IMR-90 (cell line): Measurements from ENCODE around the gene ZFR. TPM values are rescaled to one million over a fixed set of nuclear protein-coding genes. Genes with fewer than 3 reads are reported as not detected.
A peak's percentile ranks its signal among the peaks of the same experiment; 100 is the strongest.

Source experiments
- ATAC-seq: fragments of 200-7000 bp; cut with Tn5 transposase; 2 replicates; pipeline ENCODE4 v1.9.1; 2020; ENCODE audit warnings: low read depth, mild to moderate bottlenecking, moderate library complexity
- BruUV-seq: library from RNA; stranded (reverse); fragments of 400-500 nt; replicated peaks from 2 replicates; lab custom pipeline; 2021; lab: Mats Ljungman, UMichigan
- CTCF ChIA-PET: fragments of 300-600 bp; formaldehyde crosslinking; extraction: SDS; loops from one replicate; lab custom pipeline; 2021; ENCODE audit warnings: antibody characterized with exemption; lab: Yijun Ruan, JAX
- POLR2A ChIA-PET: fragments of 300-600 bp; sonication (Branson Sonifier 250); formaldehyde crosslinking; loops from one replicate; lab custom pipeline; 2022; ENCODE audit warnings: antibody characterized with exemption; ENCODE audit not compliant: unreplicated experiment; lab: Charles Lee
- DNase-seq: peaks from one replicate; pipeline ENCODE4 v3.0.0; 2013
- H2AFZ ChIP-seq: replicated peaks from 2 replicates; pipeline ENCODE3; 2013; ENCODE audit warnings: low read length, mild to moderate bottlenecking; ENCODE audit not compliant: poor library complexity
- H2AK5ac ChIP-seq: 2 replicates; pipeline ENCODE4 v1.6.1; 2013; ENCODE audit warnings: low read depth, low read length, inconsistent platforms
- H2AK9ac ChIP-seq: replicated peaks from 2 replicates; pipeline ENCODE3; 2013; ENCODE audit warnings: mild to moderate bottlenecking, low read depth, low read length, moderate library complexity; ENCODE audit not compliant: poor library complexity
- H2BK120ac ChIP-seq: 2 replicates; pipeline ENCODE4 v1.6.1; 2013; ENCODE audit warnings: low read depth, low read length, inconsistent platforms
- H2BK15ac ChIP-seq: 3 replicates; pipeline ENCODE4 v1.6.1; 2013; ENCODE audit warnings: low read depth, low read length, inconsistent platforms
- H2BK20ac ChIP-seq: 2 replicates; pipeline ENCODE4 v1.6.1; 2013; ENCODE audit warnings: low read depth, mild to moderate bottlenecking, inconsistent platforms, low read length, moderate library complexity
- H2BK5ac ChIP-seq: 2 replicates; pipeline ENCODE4 v1.6.1; 2013; ENCODE audit warnings: mild to moderate bottlenecking, low read depth, low read length, inconsistent platforms; ENCODE audit not compliant: poor library complexity, severe bottlenecking
- H3K14ac ChIP-seq: replicated peaks from 2 replicates; pipeline ENCODE4 v1.6.1; 2013; ENCODE audit warnings: low read depth, low read length, inconsistent platforms
- H3K18ac ChIP-seq: 2 replicates; pipeline ENCODE4 v1.6.1; 2013; ENCODE audit warnings: low read depth, low read length, control low read depth
- H3K23ac ChIP-seq: 2 replicates; pipeline ENCODE4 v1.6.1; 2013; ENCODE audit warnings: low read depth, low read length, inconsistent platforms
- H3K27ac ChIP-seq: 2 replicates; pipeline ENCODE4 v1.5.1; 2013; ENCODE audit warnings: mild to moderate bottlenecking, control low read depth, low read length; ENCODE audit not compliant: insufficient read depth
- H3K27me3 ChIP-seq: 2 replicates; pipeline ENCODE4 v1.6.1; 2013; ENCODE audit warnings: low read length; ENCODE audit not compliant: control insufficient read depth, insufficient read depth
- H3K36me3 ChIP-seq: 2 replicates; pipeline ENCODE4 v1.6.1; 2013; ENCODE audit warnings: low read length, mixed read lengths; ENCODE audit not compliant: control insufficient read depth, insufficient read depth
- H3K4ac ChIP-seq: 2 replicates; pipeline ENCODE4 v1.6.1; 2013; ENCODE audit warnings: low read depth, low read length, inconsistent platforms
- H3K4me1 ChIP-seq: 2 replicates; pipeline ENCODE4 v1.6.1; 2013; ENCODE audit warnings: low read length, mixed read lengths; ENCODE audit not compliant: control insufficient read depth, insufficient read depth
- H3K4me2 ChIP-seq: 2 replicates; pipeline ENCODE4 v1.6.1; 2013; ENCODE audit warnings: low read depth, mild to moderate bottlenecking, control low read depth, low read length, moderate library complexity
- H3K4me3 ChIP-seq: 2 replicates; pipeline ENCODE4 v1.5.1; 2013; ENCODE audit warnings: low read depth, mild to moderate bottlenecking, control low read depth, low read length, moderate library complexity; ENCODE audit not compliant: insufficient read depth
- H3K56ac ChIP-seq: 2 replicates; pipeline ENCODE4 v1.6.1; 2013; ENCODE audit warnings: low read length, inconsistent platforms; ENCODE audit not compliant: insufficient read depth; ENCODE audit errors: extremely low read depth
- H3K79me1 ChIP-seq, 2 experiments: 2 replicates each; pipeline ENCODE4 v1.6.1; 2013; ENCODE audit warnings: low read length in 2 of 2, inconsistent platforms in 1 of 2, low read depth in 1 of 2
- H3K9ac ChIP-seq: 2 replicates; pipeline ENCODE4 v1.6.1; 2013; ENCODE audit warnings: low read depth, low read length, control low read depth
- H3K9me1 ChIP-seq: 2 replicates; pipeline ENCODE4 v1.6.1; 2013; ENCODE audit warnings: low read length, inconsistent platforms; ENCODE audit not compliant: insufficient read depth
- H3K9me3 ChIP-seq: 2 replicates; pipeline ENCODE4 v1.6.1; 2013; ENCODE audit warnings: low read length; ENCODE audit not compliant: control insufficient read depth, insufficient read depth
- H4K20me1 ChIP-seq: 2 replicates; pipeline ENCODE4 v1.6.1; 2013; ENCODE audit warnings: low read length, inconsistent platforms; ENCODE audit not compliant: insufficient read depth
- H4K5ac ChIP-seq: 2 replicates; pipeline ENCODE4 v1.6.1; 2013; ENCODE audit warnings: mild to moderate bottlenecking, low read depth, low read length, control low read depth
- H4K8ac ChIP-seq, 2 experiments: 2 replicates each; pipeline ENCODE4 v1.6.1; 2013; ENCODE audit warnings: low read depth in 2 of 2, low read length in 2 of 2, control low read depth in 1 of 2, inconsistent platforms in 1 of 2
- H4K91ac ChIP-seq: 2 replicates; pipeline ENCODE4 v1.6.1; 2013; ENCODE audit warnings: low read depth, low read length, inconsistent platforms; ENCODE audit not compliant: insufficient read depth
- BHLHE40 ChIP-seq: fragments of 150-350 bp; IDR thresholded peaks from 2 replicates; pipeline ENCODE4 v1.6.1; 2016; ENCODE audit warnings: mild to moderate bottlenecking, low read depth, low read length
- CEBPB ChIP-seq: IDR thresholded peaks from 2 replicates; pipeline ENCODE4 v1.6.1; 2012; ENCODE audit warnings: low read depth, low read length, improper control_type of control experiment
- CHD1 ChIP-seq: IDR thresholded peaks from 2 replicates; pipeline ENCODE4 v1.6.1; 2012; ENCODE audit warnings: low read depth, low read length, improper control_type of control experiment
- ELK1 ChIP-seq: fragments of 150-350 bp; IDR thresholded peaks from 2 replicates; pipeline ENCODE4 v1.6.1; 2016; ENCODE audit warnings: low read depth, mild to moderate bottlenecking, low read length, moderate library complexity, borderline replicate concordance
- FOS ChIP-seq: fragments of 150-350 bp; IDR thresholded peaks from 2 replicates; pipeline ENCODE4 v1.6.1; 2016; ENCODE audit warnings: low read depth, low read length
- MAFK ChIP-seq: IDR thresholded peaks from 2 replicates; pipeline ENCODE4 v1.6.1; 2012; ENCODE audit warnings: low read depth, low read length, improper control_type of control experiment
- MAZ ChIP-seq: IDR thresholded peaks from 2 replicates; pipeline ENCODE4 v1.6.1; 2012; ENCODE audit warnings: low read depth, mild to moderate bottlenecking, low read length, improper control_type of control experiment, moderate library complexity, borderline replicate concordance
- MXI1 ChIP-seq: IDR thresholded peaks from 2 replicates; pipeline ENCODE4 v1.6.1; 2012; ENCODE audit warnings: low read depth, mild to moderate bottlenecking, low read length, moderate library complexity, borderline replicate concordance
- NFE2L2 ChIP-seq: fragments of 150-350 bp; IDR thresholded peaks from 2 replicates; pipeline ENCODE4 v1.6.1; 2016; ENCODE audit warnings: low read depth, mild to moderate bottlenecking, low read length
- POLR2A ChIP-seq: IDR thresholded peaks from 2 replicates; pipeline ENCODE4 v1.6.1; 2012; ENCODE audit warnings: mild to moderate bottlenecking, low read depth, low read length
- RAD21 ChIP-seq: IDR thresholded peaks from 2 replicates; pipeline ENCODE4 v1.6.1; 2012; ENCODE audit warnings: low read length, improper control_type of control experiment
- RCOR1 ChIP-seq: IDR thresholded peaks from 2 replicates; pipeline ENCODE4 v1.6.1; 2012; ENCODE audit warnings: mild to moderate bottlenecking, low read length, improper control_type of control experiment; ENCODE audit not compliant: insufficient replicate concordance
- RFX5 ChIP-seq: IDR thresholded peaks from 2 replicates; pipeline ENCODE4 v1.8.0; 2012; ENCODE audit warnings: low read depth, mild to moderate bottlenecking, low read length, moderate library complexity
- SMC3 ChIP-seq: fragments of 150-350 bp; IDR thresholded peaks from 2 replicates; pipeline ENCODE4 v1.6.1; 2016; ENCODE audit warnings: low read depth, mild to moderate bottlenecking, antibody characterized with exemption, low read length, moderate library complexity
- USF2 ChIP-seq: fragments of 150-350 bp; IDR thresholded peaks from 2 replicates; pipeline ENCODE4 v1.6.1; 2017; ENCODE audit warnings: mild to moderate bottlenecking, antibody characterized with exemption, low read length, low read depth
- WGBS, 2 experiments: methylation state at CpG; one replicate each; pipeline versions ENCODE4 v1.1.5 to v1.1.7; 2013; ENCODE audit warnings: missing lambda C conversion rate in 2 of 2; ENCODE audit not compliant: insufficient read length in 1 of 2; ENCODE audit errors: extremely low coverage in 2 of 2; 5-methylcytosine and 5-hydroxymethylcytosine counted together
- dilution Hi-C: fragments of 300-500 bp; cut with HindIII; formaldehyde crosslinking; loops from one replicate; pipeline ENCODE4 v1.14.3; 2018; ENCODE audit warnings: low sequenced_read_pairs; ENCODE audit not compliant: unreplicated experiment
- in situ Hi-C: fragments of 300-500 bp; cut with MboI; formaldehyde crosslinking; loops from 3 replicates; pipeline ENCODE4 v1.14.3; 2019; ENCODE audit warnings: low sequenced_read_pairs, inconsistent platforms, mixed read lengths
- intact Hi-C: fragments of 100-400 bp; cut with micrococcal nuclease; formaldehyde crosslinking; loops from 2 replicates; pipeline ENCODE4 v1.10.0; 2022
- polyA plus RNA-seq, 3 experiments: library from polyadenylated mRNA; depleted of rRNA; stranded (reverse); fragments of >200 nt; gene quantifications; 2 replicates each; pipeline ENCODE4 v1.2.3, GENCODE V29; 2012; ENCODE audit warnings: low replicate concordance in 1 of 3
- total RNA-seq: library from RNA; depleted of rRNA; stranded (reverse); fragments of >200 nt; gene quantifications from 2 replicates; pipeline ENCODE4 v1.2.3, GENCODE V29; 2012

The ZFR gene
- total and polyA plus RNA-seq, 2 of the 4 experiments (the other 2 are of a cell fraction): 30.4 to 81.4 TPM

GRCh38 chr5:32461441-32462120 is 17.0 kb upstream of the ZFR start:
- Histone ChIP-seq H3K18ac (no peak overlapping the region), H2BK120ac (peak overlapping the region; percentile 57), H2BK15ac (0 out of 3 replicates have a peak overlapping the region, but pooled peaks have one; percentile 6), H3K4me2 (no peak overlapping the region), H3K27ac (peak overlapping the region; percentile 59; the same call in 1 of the 2 replicates), H3K14ac (peak overlapping the region; percentile 50), H3K4me3 (no peak overlapping the region), H4K5ac (no peak overlapping the region), H2BK20ac (peak overlapping the region; percentile 69), H3K4ac (peak overlapping the region; percentile 41), H4K91ac (peak overlapping the region; percentile 23; the same call in 1 of the 2 replicates), H3K4me1 (peaks cover 7% of the 10 kb centered on the region), H3K9me1 (no peaks in the 10 kb centered on the region), H4K20me1 (no peaks in the 10 kb centered on the region), H2AK5ac (no peak overlapping the region), H2BK5ac (no peak overlapping the region), H3K79me1 (no peaks in the 10 kb centered on the region), H2AK9ac (peak overlapping the region; percentile 5), H3K27me3 (peaks cover 1% of the 10 kb centered on the region), H4K8ac (peak overlapping the region in 1 of 2 experiments; percentile 33; a peak in 1 of 4 replicates), H3K9ac (no peak overlapping the region), H3K36me3 (no peaks in the 10 kb centered on the region), H3K56ac (no peak overlapping the region), H3K9me3 (no peaks in the 10 kb centered on the region), H2AFZ (peak overlapping the region; percentile 40), H3K23ac (no peak overlapping the region)
- peak; percentile 54 for ATAC-seq
- peak; percentile 24 for DNase-seq
- CTCF ChIA-PET: no interaction called here
- POLR2A ChIA-PET: no interaction called here
- BruUV-seq: no TSS peak
- dilution Hi-C loops: no loop called here
- intact Hi-C loops: no loop called here
- WGBS, 2 experiments: 89% methylated on average over 3 of the region's 6 CpGs; no CpG with 5 or more reads in 1 of the 2 experiments
- in situ Hi-C loops: no loop called here
- TF ChIP-seq MXI1 (no peak), MAFK (no peak), RCOR1 (no peak), RAD21 (no peak), CHD1 (no peak), BHLHE40 (no peak), ELK1 (no peak), FOS (no peak), SMC3 (no peak), MAZ (no peak), NFE2L2 (no peak), POLR2A (no peak), USF2 (no peak), CEBPB (no peak), RFX5 (no peak)
